Cardiac muscle cell (in vitro differentiated cells and primary cell): Measurements from ENCODE around the gene SLC6A1. TPM values are rescaled to one million over a fixed set of nuclear protein-coding genes. Genes with fewer than 3 reads are reported as not detected.

Source experiments
- DNase-seq, 2 donors: peaks; one replicate each; pipeline versions ENCODE4 v3.0.0 to v3.0.0-alpha.2; 2010 to 2017; ENCODE audit warnings: low read depth in 1 of 2, low spot score in 1 of 2
- H3K27ac ChIP-seq: fragments of 200-600 bp; sonication (generic); 2 replicates; pipeline ENCODE4 v1.5.1; 2016
- H3K27me3 ChIP-seq: fragments of 200-600 bp; sonication (generic); 2 replicates; pipeline ENCODE4 v1.6.0; 2016; ENCODE audit warnings: control low read depth
- H3K36me3 ChIP-seq: fragments of 200-600 bp; sonication (generic); 2 replicates; pipeline ENCODE4 v1.5.1; 2016; ENCODE audit warnings: control low read depth
- H3K4me1 ChIP-seq: fragments of 200-600 bp; sonication (generic); 2 replicates; pipeline ENCODE4 v1.8.1; 2017; ENCODE audit warnings: low read depth, mild to moderate bottlenecking, mixed run types
- H3K4me3 ChIP-seq: fragments of 200-600 bp; sonication (generic); 2 replicates; pipeline ENCODE4 v1.5.1; 2016; ENCODE audit warnings: mild to moderate bottlenecking
- H3K9me3 ChIP-seq: fragments of 200-600 bp; sonication (generic); 2 replicates; pipeline ENCODE4 v1.5.1; 2017; ENCODE audit warnings: low read depth, mild to moderate bottlenecking, control low read depth
- CTCF ChIP-seq: IDR thresholded peaks from 2 replicates; pipeline ENCODE4 v1.5.1; 2012; ENCODE audit warnings: low read depth, mild to moderate bottlenecking, low read length
- polyA plus RNA-seq: library from polyadenylated mRNA; unstranded; fragments of >200 nt; fragmentation: Nextera tagmentation; extraction: Ambion mirVana; gene quantifications from 2 replicates; pipeline ENCODE4 v1.2.1, GENCODE V29; 2016
- total RNA-seq: library from RNA; depleted of rRNA; stranded (reverse); fragments of >200 nt; gene quantifications from 2 replicates; pipeline ENCODE4 v1.2.3, GENCODE V29; 2016

The SLC6A1 gene
- total and polyA plus RNA-seq, 2 experiments from 2014 or later = not detected

GRCh38 chr3:11014253-11014652 is 21.7 kb downstream of the SLC6A1 start:
- H3K27me3 ChIP-seq = no peaks in the 10 kb centered on the region
- H3K36me3 ChIP-seq = no peaks in the 10 kb centered on the region
- H3K9me3 ChIP-seq = no peaks in the 10 kb centered on the region
- H3K27ac ChIP-seq = no peak overlapping the region
- H3K4me3 ChIP-seq = no peak overlapping the region
- DNase-seq = no peak
- no peak for TF ChIP-seq CTCF
- H3K4me1 ChIP-seq = no peaks in the 10 kb centered on the region

- Histone ChIP-seq H3K9me3 (no peaks in the 10 kb centered on the region), H3K27ac (no peak overlapping the region), H3K4me3 (no peak overlapping the region), H3K27me3 (no peaks in the 10 kb centered on the region), H3K36me3 (no peaks in the 10 kb centered on the region), H3K4me1 (no peaks in the 10 kb centered on the region)
- no peak for TF ChIP-seq CTCF
- DNase-seq = no peak
These were observed 22.2 kb downstream of the SLC6A1 start for GRCh38 chr3:11014752-11015151.

DNA sequence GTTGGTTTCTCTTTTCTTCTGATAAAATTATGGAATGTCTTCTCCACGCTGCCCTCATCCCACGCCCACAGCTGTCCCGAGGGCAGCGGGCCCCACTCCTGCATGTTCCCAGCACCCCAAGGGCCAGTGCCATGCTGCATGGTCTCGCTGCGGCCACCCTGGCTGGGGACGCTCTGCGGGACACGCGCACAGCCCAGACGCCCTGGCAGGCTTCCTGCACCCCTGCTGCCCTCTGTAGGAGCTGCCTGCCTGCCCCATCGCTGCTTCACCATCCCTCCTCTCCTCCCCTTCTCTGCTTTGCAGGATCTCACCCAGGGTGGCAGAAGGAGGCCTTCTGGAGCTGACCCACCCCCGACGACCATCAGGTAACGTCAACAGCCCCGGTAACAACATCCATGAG is 22.8 kb downstream of the SLC6A1 start:
- H3K4me1 ChIP-seq = no peaks in the 10 kb centered on the region
- H3K27ac ChIP-seq = no peak overlapping the region
- no peak for DNase-seq
- H3K27me3 ChIP-seq = no peaks in the 10 kb centered on the region
- TF ChIP-seq CTCF = no peak
- no peaks in the 10 kb centered on the region for H3K9me3 ChIP-seq
- H3K4me3 ChIP-seq = no peak overlapping the region
- no peaks in the 10 kb centered on the region for H3K36me3 ChIP-seq

GRCh38 chr3:11016727-11017126 is 24.2 kb downstream of the SLC6A1 start:
- Histone ChIP-seq H3K36me3 (no peaks in the 10 kb centered on the region), H3K4me1 (no peaks in the 10 kb centered on the region), H3K27ac (no peak overlapping the region), H3K27me3 (no peaks in the 10 kb centered on the region), H3K4me3 (no peak overlapping the region), H3K9me3 (no peaks in the 10 kb centered on the region)
- no peak for TF ChIP-seq CTCF
- DNase-seq = no peak

DNA sequence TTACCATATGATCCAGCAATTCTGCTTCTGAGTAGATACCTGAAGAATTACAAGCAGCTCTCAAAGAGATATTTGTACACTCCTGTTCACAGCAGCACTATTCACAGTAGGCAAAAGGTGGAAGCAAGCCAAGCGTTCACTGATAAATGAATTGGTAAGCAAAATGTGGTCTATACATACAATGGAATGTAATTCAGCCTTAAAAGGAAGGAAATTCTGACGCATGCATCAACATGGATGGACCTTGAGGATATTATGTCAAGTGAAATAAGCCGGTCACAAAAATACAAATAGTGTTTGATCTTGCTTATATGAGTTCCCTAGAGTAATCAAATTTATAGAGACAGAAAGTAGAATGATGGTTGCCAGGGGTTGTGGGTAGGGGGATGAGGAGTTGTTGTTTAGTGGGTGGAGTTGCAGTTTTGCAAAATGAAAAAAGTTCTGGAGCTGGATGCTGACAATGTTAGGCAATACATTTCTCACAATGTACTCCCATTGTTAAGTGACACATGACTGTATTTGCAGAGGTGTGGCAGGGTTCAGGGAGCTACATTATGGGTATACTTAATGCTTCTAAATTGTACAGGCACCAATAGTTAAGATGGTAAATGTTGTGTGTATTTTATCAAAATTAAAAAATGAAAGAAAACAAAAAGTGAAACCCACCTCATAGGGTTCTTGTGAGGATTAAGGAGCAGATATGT is 26.7 kb downstream of the SLC6A1 start:
- Histone ChIP-seq H3K4me3 (no peak overlapping the region), H3K36me3 (no peaks in the 10 kb centered on the region), H3K4me1 (no peaks in the 10 kb centered on the region), H3K27me3 (no peaks in the 10 kb centered on the region), H3K9me3 (no peaks in the 10 kb centered on the region), H3K27ac (no peak overlapping the region)
- DNase-seq = peak in 1 of 2 donors; percentile 6
- no peak for TF ChIP-seq CTCF

DNA sequence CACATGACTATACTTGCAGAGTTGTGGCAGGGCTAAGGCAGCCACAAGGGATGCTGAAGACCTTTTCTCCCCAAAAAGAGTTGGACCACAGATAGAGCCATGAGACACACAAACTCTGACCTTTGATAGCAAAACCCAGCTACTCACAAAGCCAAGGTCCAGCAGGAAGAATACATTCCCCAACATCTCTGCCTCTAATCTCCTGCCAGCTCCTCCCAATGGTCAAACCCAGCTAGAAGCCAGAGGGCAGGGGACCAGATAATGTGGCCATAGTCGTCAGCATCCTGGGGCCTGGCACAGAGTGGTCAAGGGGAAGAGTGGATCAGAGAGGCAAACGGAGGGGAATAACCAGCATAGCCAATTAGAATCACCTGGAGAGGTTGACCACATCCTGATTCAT is 28.2 kb downstream of the SLC6A1 start:
- no peaks in the 10 kb centered on the region for H3K27me3 ChIP-seq
- no peaks in the 10 kb centered on the region for H3K4me1 ChIP-seq
- no peak for DNase-seq
- no peak overlapping the region for H3K4me3 ChIP-seq
- no peaks in the 10 kb centered on the region for H3K9me3 ChIP-seq
- TF ChIP-seq CTCF = no peak
- no peaks in the 10 kb centered on the region for H3K36me3 ChIP-seq
- H3K27ac ChIP-seq = no peak overlapping the region
